WTC11 (cell line): ENCODE measurements around the gene TSPAN9. TPM values are rescaled to one million over a fixed set of nuclear protein-coding genes. Genes with fewer than 3 reads are reported as not detected.

Source experiments
- ATAC-seq: fragments of 200-7000 bp; cut with Tn5 transposase; 2 replicates; pipeline ENCODE4 v1.10.0; 2021; ENCODE audit warnings: mild to moderate bottlenecking, moderate library complexity
- CTCF ChIA-PET: fragments of 300-600 bp; sonication (Branson Sonifier 250); formaldehyde crosslinking; loops from one replicate; lab custom pipeline; 2021; ENCODE audit warnings: antibody characterized with exemption; lab: Charles Lee
- POLR2A ChIA-PET: fragments of 350-600 bp; sonication (Branson Sonifier 250); formaldehyde crosslinking; loops from one replicate; lab custom pipeline; 2021; ENCODE audit warnings: antibody characterized with exemption; lab: Charles Lee
- DNase-seq: peaks from one replicate; pipeline ENCODE4 v3.0.0; 2021; ENCODE audit warnings: low spot score
- H3K27ac Mint-ChIP-seq: 2 replicates; pipeline ENCODE4 v1.8.0; 2021; ENCODE audit warnings: mixed read lengths
- H3K27me3 Mint-ChIP-seq: 2 replicates; pipeline ENCODE4 v1.8.0; 2021; ENCODE audit warnings: low read depth, mild to moderate bottlenecking, moderate library complexity, mixed read lengths
- H3K36me3 Mint-ChIP-seq: 2 replicates; pipeline ENCODE4 v1.8.0; 2021; ENCODE audit warnings: mixed read lengths
- H3K4me1 Mint-ChIP-seq: 2 replicates; pipeline ENCODE4 v1.8.0; 2022; ENCODE audit warnings: mixed read lengths
- H3K4me3 Mint-ChIP-seq: 2 replicates; pipeline ENCODE4 v1.8.0; 2021; ENCODE audit warnings: mild to moderate bottlenecking, moderate library complexity, mixed read lengths
- H3K9me3 Mint-ChIP-seq: 2 replicates; pipeline ENCODE4 v1.8.0; 2021; ENCODE audit warnings: mixed read lengths
- ARID4B ChIP-seq: sonication (generic); formaldehyde crosslinking; IDR thresholded peaks from 2 replicates; pipeline ENCODE4 v1.8.0; 2023; ENCODE audit warnings: missing genetic modification reagents, mild to moderate bottlenecking, borderline replicate concordance
- ATF2 ChIP-seq: sonication (generic); formaldehyde crosslinking; IDR thresholded peaks from 2 replicates; pipeline ENCODE4 v1.8.1; 2022; ENCODE audit warnings: low read depth, missing genetic modification reagents, borderline replicate concordance
- ATF3 ChIP-seq: sonication (generic); formaldehyde crosslinking; conservative IDR thresholded peaks from 2 replicates; pipeline ENCODE4 v1.8.1; 2022; ENCODE audit warnings: mild to moderate bottlenecking, missing genetic modification reagents
- ATF6 ChIP-seq: sonication (generic); formaldehyde crosslinking; IDR thresholded peaks from 2 replicates; pipeline ENCODE4 v1.8.1; 2023; ENCODE audit warnings: mild to moderate bottlenecking, missing genetic modification reagents
- CTCF ChIP-seq: fragments of 200-600 bp; IDR thresholded peaks from 2 replicates; pipeline ENCODE4 v1.8.0; 2022; ENCODE audit warnings: antibody characterized with exemption
- E2F4 ChIP-seq: sonication (generic); formaldehyde crosslinking; IDR thresholded peaks from 2 replicates; pipeline ENCODE4 v1.8.1; 2022; ENCODE audit warnings: low read depth, mild to moderate bottlenecking, moderate library complexity, missing genetic modification reagents, borderline replicate concordance
- ERG ChIP-seq: fragments of 250-450 bp; sonication (Bioruptor Pico); IDR thresholded peaks from 2 replicates; pipeline ENCODE4 v1.8.0; 2021; ENCODE audit warnings: mild to moderate bottlenecking
- FOXJ3 ChIP-seq: sonication (generic); formaldehyde crosslinking; IDR thresholded peaks from 2 replicates; pipeline ENCODE4 v1.9.0; 2021; ENCODE audit warnings: missing genetic modification reagents, mild to moderate bottlenecking, borderline replicate concordance
- FOXP1 ChIP-seq: sonication (generic); formaldehyde crosslinking; IDR thresholded peaks from 2 replicates; pipeline ENCODE4 v1.8.0; 2022; ENCODE audit warnings: missing genetic modification reagents, mild to moderate bottlenecking, moderate library complexity, borderline replicate concordance
- GABPB1 ChIP-seq: sonication (generic); formaldehyde crosslinking; IDR thresholded peaks from 2 replicates; pipeline ENCODE4 v1.8.1; 2023; ENCODE audit warnings: mild to moderate bottlenecking, missing genetic modification reagents
- IRF2 ChIP-seq: sonication (generic); formaldehyde crosslinking; IDR thresholded peaks from 2 replicates; pipeline ENCODE4 v1.8.0; 2022; ENCODE audit warnings: low read depth, missing genetic modification reagents, borderline replicate concordance
- NFATC4 ChIP-seq: fragments of 250-450 bp; sonication (Bioruptor Pico); IDR thresholded peaks from 2 replicates; pipeline ENCODE4 v1.9.0; 2021; ENCODE audit warnings: mild to moderate bottlenecking
- OVOL2 ChIP-seq: fragments of 250-450 bp; sonication (Bioruptor Pico); IDR thresholded peaks from 2 replicates; pipeline ENCODE4 v1.9.0; 2021; ENCODE audit warnings: mild to moderate bottlenecking, borderline replicate concordance
- PRRX2 ChIP-seq: fragments of 250-450 bp; sonication (Bioruptor Pico); IDR thresholded peaks from 2 replicates; pipeline ENCODE4 v1.8.0; 2021; ENCODE audit warnings: mild to moderate bottlenecking
- RORB ChIP-seq: fragments of 250-450 bp; sonication (Bioruptor Pico); IDR thresholded peaks from 2 replicates; pipeline ENCODE4 v1.9.0; 2021; ENCODE audit warnings: mild to moderate bottlenecking
- SMAD4 ChIP-seq: sonication (generic); formaldehyde crosslinking; IDR thresholded peaks from 2 replicates; pipeline ENCODE4 v1.8.0; 2022; ENCODE audit warnings: mild to moderate bottlenecking, missing genetic modification reagents
- SOX15 ChIP-seq: fragments of 250-450 bp; sonication (Bioruptor Pico); IDR thresholded peaks from 2 replicates; pipeline ENCODE4 v1.9.0; 2021; ENCODE audit warnings: mild to moderate bottlenecking
- ZNF396 ChIP-seq: fragments of 250-450 bp; sonication (Bioruptor Pico); IDR thresholded peaks from 2 replicates; pipeline ENCODE4 v1.8.0; 2021; ENCODE audit warnings: mild to moderate bottlenecking, moderate library complexity, borderline replicate concordance
- ZNF416 ChIP-seq: fragments of 250-450 bp; sonication (Bioruptor Pico); IDR thresholded peaks from 2 replicates; pipeline ENCODE4 v1.9.0; 2021; ENCODE audit warnings: mild to moderate bottlenecking, inconsistent platforms
- ZNF512 ChIP-seq: sonication (generic); formaldehyde crosslinking; IDR thresholded peaks from 2 replicates; pipeline ENCODE4 v1.8.1; 2022; ENCODE audit warnings: missing genetic modification reagents, borderline replicate concordance
- total RNA-seq: library from RNA; stranded (reverse); gene quantifications from 3 replicates; pipeline ENCODE4 v1.2.3, GENCODE V29; 2021

Gene TSPAN9
- total RNA-seq, 1 experiment from 2014 or later = 27.6 TPM

- TF ChIP-seq ARID4B (CRISPR knock-in tag) = no peak
- no peak for TF ChIP-seq ZNF416
- no peak for TF ChIP-seq IRF2 (CRISPR knock-in tag)
- no peak for TF ChIP-seq PRRX2
- no peak for TF ChIP-seq E2F4 (CRISPR knock-in tag)
- TF ChIP-seq SOX15 (CRISPR knock-in tag) = no peak
- no peak for TF ChIP-seq FOXJ3 (CRISPR knock-in tag)
- TF ChIP-seq ZNF396 = no peak
- TF ChIP-seq ATF2 (CRISPR knock-in tag) = no peak
- TF ChIP-seq SMAD4 = no peak
- no peak for TF ChIP-seq ERG
These were observed 8.4 kb downstream of the TSPAN9 start (continued) for GRCh38 chr12:3085341-3086139.

GRCh38 chr12:3086211-3086610 lies 9.0 kb downstream of the TSPAN9 start:
- ChIA-PET POLR2A (no interaction called here), CTCF (interaction anchor here (1.2 to 1.5 kb wide), 2 partner anchors 47 to 189 kb away, joined by 3 to 4 read pairs; no protein-coding TSS in a partner anchor)
- no peak overlapping the region for H3K4me3 Mint-ChIP-seq
- ATAC-seq (no peak), DNase-seq (no peak)
- peaks cover 18% of the 10 kb centered on the region for H3K9me3 Mint-ChIP-seq
- no peak overlapping the region for H3K27ac Mint-ChIP-seq
- peaks cover 38% of the 10 kb centered on the region for H3K4me1 Mint-ChIP-seq
- H3K27me3 Mint-ChIP-seq = no peaks in the 10 kb centered on the region
- peaks cover 10% of the 10 kb centered on the region for H3K36me3 Mint-ChIP-seq
- TF ChIP-seq ATF6 (CRISPR knock-in tag) = no peak
- no peak for TF ChIP-seq NFATC4 (CRISPR knock-in tag)
- no peak for TF ChIP-seq FOXP1 (CRISPR knock-in tag)
- TF ChIP-seq CTCF = no peak
- no peak for TF ChIP-seq GABPB1 (CRISPR knock-in tag)
- TF ChIP-seq OVOL2 (CRISPR knock-in tag) = no peak
- TF ChIP-seq ZNF512 (CRISPR knock-in tag) = no peak
- no peak for TF ChIP-seq RORB (CRISPR knock-in tag)
- TF ChIP-seq ATF3 = no peak
